Nephron (organoid): ENCODE results near the gene FARP2.

Experiments
- H3K27ac Mint-ChIP-seq, 3 experiments: 2 replicates each; pipeline ENCODE4 v1.8.0; 2020; ENCODE audit warnings: mixed read lengths in 3 of 3, mild to moderate bottlenecking in 2 of 3, moderate library complexity in 1 of 3
- H3K27me3 Mint-ChIP-seq: 2 replicates; pipeline ENCODE4 v1.8.0; 2021; ENCODE audit warnings: low read depth, mild to moderate bottlenecking, moderate library complexity, mixed read lengths
- H3K36me3 Mint-ChIP-seq: 2 replicates; pipeline ENCODE4 v1.8.0; 2020; ENCODE audit warnings: low read depth, mixed read lengths
- H3K4me1 Mint-ChIP-seq: 2 replicates; pipeline ENCODE4 v1.8.0; 2020; ENCODE audit warnings: mixed read lengths
- H3K4me3 Mint-ChIP-seq, 3 experiments: 2 replicates each; pipeline ENCODE4 v1.8.0; 2020; ENCODE audit warnings: mild to moderate bottlenecking in 3 of 3, mixed read lengths in 3 of 3, moderate library complexity in 2 of 3
- H3K9me3 Mint-ChIP-seq: 2 replicates; pipeline ENCODE4 v1.8.0; 2020; ENCODE audit warnings: mixed read lengths
- TF ChIP-seq, protein P1 (sequence below), 3 experiments: fragments of 200-600 bp; sonication (generic); IDR thresholded peaks; one replicate each; pipeline ENCODE4 v1.5.0; 2021; ENCODE audit warnings: antibody characterized with exemption in 3 of 3; ENCODE audit not compliant: unreplicated experiment in 3 of 3

FARP2 gene

GRCh38 chr2:241489088-241489487 lies 133.0 kb downstream of the FARP2 start:
- Mint-ChIP-seq H3K27me3 (no peaks in the 10 kb centered on the region), H3K4me3 (no peak overlapping the region), H3K27ac (no peak overlapping the region), H3K9me3 (no peaks in the 10 kb centered on the region), H3K36me3 (peaks cover 21% of the 10 kb centered on the region), H3K4me1 (no peaks in the 10 kb centered on the region)
- TF ChIP-seq, protein P1, sequence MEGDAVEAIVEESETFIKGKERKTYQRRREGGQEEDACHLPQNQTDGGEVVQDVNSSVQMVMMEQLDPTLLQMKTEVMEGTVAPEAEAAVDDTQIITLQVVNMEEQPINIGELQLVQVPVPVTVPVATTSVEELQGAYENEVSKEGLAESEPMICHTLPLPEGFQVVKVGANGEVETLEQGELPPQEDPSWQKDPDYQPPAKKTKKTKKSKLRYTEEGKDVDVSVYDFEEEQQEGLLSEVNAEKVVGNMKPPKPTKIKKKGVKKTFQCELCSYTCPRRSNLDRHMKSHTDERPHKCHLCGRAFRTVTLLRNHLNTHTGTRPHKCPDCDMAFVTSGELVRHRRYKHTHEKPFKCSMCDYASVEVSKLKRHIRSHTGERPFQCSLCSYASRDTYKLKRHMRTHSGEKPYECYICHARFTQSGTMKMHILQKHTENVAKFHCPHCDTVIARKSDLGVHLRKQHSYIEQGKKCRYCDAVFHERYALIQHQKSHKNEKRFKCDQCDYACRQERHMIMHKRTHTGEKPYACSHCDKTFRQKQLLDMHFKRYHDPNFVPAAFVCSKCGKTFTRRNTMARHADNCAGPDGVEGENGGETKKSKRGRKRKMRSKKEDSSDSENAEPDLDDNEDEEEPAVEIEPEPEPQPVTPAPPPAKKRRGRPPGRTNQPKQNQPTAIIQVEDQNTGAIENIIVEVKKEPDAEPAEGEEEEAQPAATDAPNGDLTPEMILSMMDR (IDR thresholded peaks at IDR 0.05; ENCODE audit: unreplicated experiment in 3 of 3): no peak

- no peaks in the 10 kb centered on the region for H3K9me3 Mint-ChIP-seq
- H3K36me3 Mint-ChIP-seq: peaks cover 25% of the 10 kb centered on the region
- H3K27ac Mint-ChIP-seq: no peak overlapping the region
- TF ChIP-seq, protein P1 (IDR thresholded peaks at IDR 0.05; ENCODE audit: unreplicated experiment in 3 of 3): no peak
- H3K4me1 Mint-ChIP-seq: no peaks in the 10 kb centered on the region
- H3K4me3 Mint-ChIP-seq: no peak overlapping the region
- no peaks in the 10 kb centered on the region for H3K27me3 Mint-ChIP-seq
Measured at GRCh38 chr2:241489733-241490680, 133.9 kb downstream of the FARP2 start.

GRCh38 chr2:241490825-241491506 lies 134.9 kb downstream of the FARP2 start:
- H3K4me1 Mint-ChIP-seq: no peaks in the 10 kb centered on the region
- peaks cover 30% of the 10 kb centered on the region for H3K36me3 Mint-ChIP-seq
- no peak overlapping the region for H3K4me3 Mint-ChIP-seq
- TF ChIP-seq, protein P1 (IDR thresholded peaks at IDR 0.05; ENCODE audit: unreplicated experiment in 3 of 3): no peak
- H3K9me3 Mint-ChIP-seq: no peaks in the 10 kb centered on the region
- no peak overlapping the region for H3K27ac Mint-ChIP-seq
- H3K27me3 Mint-ChIP-seq: no peaks in the 10 kb centered on the region

DNA sequence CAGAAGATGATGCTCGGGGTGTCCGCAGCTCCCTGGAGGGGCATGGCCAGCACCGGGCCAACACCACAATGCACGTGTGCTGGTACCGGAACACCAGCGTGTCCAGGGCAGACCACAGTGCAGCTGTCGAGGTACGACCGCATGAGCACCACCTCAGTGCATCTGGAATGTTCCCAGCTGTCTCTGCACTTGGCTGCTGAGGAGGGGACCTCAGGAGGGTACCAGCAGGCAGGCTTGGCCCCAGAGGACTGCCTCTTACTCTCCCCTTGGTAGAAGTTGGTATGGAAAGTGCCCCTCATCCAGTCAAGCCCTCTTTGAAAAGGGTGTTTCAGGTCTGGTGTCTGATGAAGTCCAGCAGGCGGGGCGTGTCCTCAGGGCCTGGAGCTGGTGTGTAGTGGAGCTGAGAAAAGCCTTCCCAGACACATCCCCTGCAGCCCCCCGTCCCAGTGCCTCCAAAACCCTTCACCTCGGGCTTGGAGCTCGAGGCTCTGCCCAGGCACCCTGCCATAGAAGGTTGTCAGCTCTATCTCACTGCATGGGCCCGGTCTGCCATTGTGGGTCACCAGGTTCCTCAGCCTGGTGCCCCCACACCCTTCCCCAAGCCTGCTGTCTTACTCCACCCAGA lies 135.6 kb downstream of the FARP2 start:
- Mint-ChIP-seq H3K27ac (no peak overlapping the region), H3K9me3 (no peaks in the 10 kb centered on the region), H3K4me1 (no peaks in the 10 kb centered on the region), H3K4me3 (no peak overlapping the region), H3K27me3 (no peaks in the 10 kb centered on the region), H3K36me3 (peaks cover 33% of the 10 kb centered on the region)
- TF ChIP-seq, protein P1 (IDR thresholded peaks at IDR 0.05; ENCODE audit: unreplicated experiment in 3 of 3): no peak

GRCh38 chr2:241492174-241492565 lies 136.1 kb downstream of the FARP2 start:
- H3K4me3 Mint-ChIP-seq: no peak overlapping the region
- peaks cover 32% of the 10 kb centered on the region for H3K36me3 Mint-ChIP-seq
- no peaks in the 10 kb centered on the region for H3K4me1 Mint-ChIP-seq
- no peak overlapping the region for H3K27ac Mint-ChIP-seq
- H3K27me3 Mint-ChIP-seq: no peaks in the 10 kb centered on the region
- no peaks in the 10 kb centered on the region for H3K9me3 Mint-ChIP-seq
- TF ChIP-seq, protein P1 (IDR thresholded peaks at IDR 0.05; ENCODE audit: unreplicated experiment in 3 of 3): no peak
